OCI-LY7 (cell line): Measurements from ENCODE around the gene MRNIP. TPM values are rescaled to one million over a fixed set of nuclear protein-coding genes. Genes with fewer than 3 reads are reported as not detected.

Source experiments
- BruUV-seq: library from RNA; stranded (reverse); fragments of 400-500 nt; replicated peaks from 2 replicates; lab custom pipeline; 2021; lab: Mats Ljungman, UMichigan
- CTCF ChIA-PET: fragments of 300-600 bp; sonication (Branson Sonifier 250); formaldehyde crosslinking; loops from one replicate; lab custom pipeline; 2022; ENCODE audit warnings: antibody characterized with exemption; ENCODE audit not compliant: unreplicated experiment; lab: Charles Lee
- POLR2A ChIA-PET: fragments of 300-600 bp; sonication (Branson Sonifier 250); formaldehyde crosslinking; loops from one replicate; lab custom pipeline; 2022; ENCODE audit warnings: antibody characterized with exemption; lab: Charles Lee
- DNase-seq: peaks from one replicate; pipeline ENCODE4 v3.0.0-alpha.2; 2015; ENCODE audit warnings: low spot score
- H2AFZ ChIP-seq: fragments of 200-600 bp; sonication (generic), shearing (Covaris generic); 2 replicates; pipeline ENCODE4 v1.6.1; 2014; ENCODE audit warnings: mild to moderate bottlenecking, antibody characterized with exemption, low read length, moderate library complexity
- H3K27ac ChIP-seq: fragments of 200-600 bp; sonication (generic); 2 replicates; pipeline ENCODE4 v1.5.1; 2014; ENCODE audit warnings: mixed run types, low read depth, mild to moderate bottlenecking, moderate library complexity, low read length, inconsistent platforms; ENCODE audit not compliant: poor library complexity, severe bottlenecking
- H3K36me3 ChIP-seq: fragments of 200-600 bp; sonication (generic); 2 replicates; pipeline ENCODE4 v1.6.1; 2014; ENCODE audit warnings: mild to moderate bottlenecking, antibody characterized with exemption, low read length, moderate library complexity, mixed read lengths; ENCODE audit not compliant: insufficient read depth
- H3K4me1 ChIP-seq: fragments of 200-600 bp; sonication (generic); 2 replicates; pipeline ENCODE4 v1.5.1; 2014; ENCODE audit warnings: mild to moderate bottlenecking, low read length; ENCODE audit not compliant: insufficient read depth, poor library complexity, severe bottlenecking
- H3K4me2 ChIP-seq: fragments of 200-600 bp; sonication (generic); 2 replicates; pipeline ENCODE4 v1.6.1; 2014; ENCODE audit warnings: mild to moderate bottlenecking, low read length
- H3K4me3 ChIP-seq: fragments of 200-600 bp; sonication (generic); 2 replicates; pipeline ENCODE4 v1.5.1; 2014; ENCODE audit warnings: mild to moderate bottlenecking, low read depth, low read length; ENCODE audit not compliant: poor library complexity, severe bottlenecking
- H3K79me2 ChIP-seq: fragments of 200-600 bp; sonication (generic); 2 replicates; pipeline ENCODE4 v1.6.1; 2016; ENCODE audit warnings: low read depth, mild to moderate bottlenecking, low read length, moderate library complexity, mixed read lengths; ENCODE audit not compliant: insufficient read depth
- H3K9me2 ChIP-seq: fragments of 200-600 bp; sonication (generic); 2 replicates; pipeline ENCODE4 v1.6.1; 2016; ENCODE audit warnings: mild to moderate bottlenecking, low read length, mixed read lengths; ENCODE audit not compliant: insufficient read depth
- H3K9me3 ChIP-seq: fragments of 200-600 bp; sonication (generic); 2 replicates; pipeline ENCODE4 v1.6.1; 2014; ENCODE audit warnings: mild to moderate bottlenecking, mixed run types, low read length, mixed read lengths
- H4K20me1 ChIP-seq: fragments of 200-600 bp; sonication (generic); 2 replicates; pipeline ENCODE4 v1.6.1; 2014; ENCODE audit warnings: mild to moderate bottlenecking, antibody characterized with exemption, low read length, moderate library complexity, mixed read lengths; ENCODE audit not compliant: insufficient read depth
- EZH2phosphoT487 ChIP-seq: fragments of 200-600 bp; sonication (generic); IDR thresholded peaks from 2 replicates; pipeline ENCODE4 v1.6.1; 2018; ENCODE audit warnings: low read depth, borderline replicate concordance, mild to moderate bottlenecking, mixed run types, antibody characterized with exemption, low read length, moderate library complexity, mixed read lengths
- intact Hi-C: fragments of 100-400 bp; cut with micrococcal nuclease; formaldehyde crosslinking; loops from one replicate; pipeline ENCODE4 v1.10.0; 2022; ENCODE audit not compliant: unreplicated experiment
- total RNA-seq, 2 experiments: library from RNA; depleted of rRNA in 1 of 2; stranded (reverse); fragments of >200 nt in 1 of 2; shearing (Covaris generic) in 1 of 2; gene quantifications; 2 replicates each; pipeline ENCODE4 v1.2.3, GENCODE V29; 2014 to 2022
- TF ChIP-seq, protein P1 (sequence below): fragments of 200-600 bp; sonication (generic); conservative IDR thresholded peaks from 2 replicates; pipeline ENCODE4 v1.5.1; 2014; ENCODE audit warnings: mild to moderate bottlenecking, antibody characterized with exemption, low read length, moderate library complexity, mixed read lengths

MRNIP gene
- total RNA-seq, 2 experiments from 2014 or later = 70.5 to 78.7 TPM

DNA sequence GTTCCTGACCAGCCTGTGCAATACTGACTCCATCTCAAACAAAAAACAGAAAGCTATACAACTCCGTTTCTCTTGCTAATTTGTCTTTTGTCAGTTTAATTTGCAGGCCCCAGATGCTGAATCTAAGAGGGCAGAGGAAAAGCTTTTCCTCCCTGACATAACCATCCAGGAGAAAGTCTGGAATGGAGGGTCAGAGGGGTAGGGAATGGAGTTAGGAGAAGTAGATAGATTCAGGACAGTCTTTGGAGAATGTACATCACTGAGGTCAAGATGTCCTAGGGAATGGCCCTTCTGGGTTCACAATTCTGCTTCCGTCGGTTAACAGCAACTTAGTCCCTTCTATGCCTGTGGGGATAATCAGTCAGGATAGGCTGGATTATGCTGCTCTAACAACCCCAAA is 44.5 kb downstream of the MRNIP start:
- intact Hi-C loops = no loop called here
- no peaks in the 10 kb centered on the region for H3K36me3 ChIP-seq
- H3K4me1 ChIP-seq = peaks cover 9% of the 10 kb centered on the region
- no peak overlapping the region for H3K4me2 ChIP-seq
- H3K79me2 ChIP-seq = no peaks in the 10 kb centered on the region
- no peaks in the 10 kb centered on the region for H3K9me3 ChIP-seq
- H3K4me3 ChIP-seq = no peak overlapping the region
- TSS peak; percentile 43 for BruUV-seq
- no peaks in the 10 kb centered on the region for H3K9me2 ChIP-seq
- no peak overlapping the region for H2AFZ ChIP-seq
- DNase-seq = no peak
- H3K27ac ChIP-seq = no peak overlapping the region
- TF ChIP-seq, protein P1, sequence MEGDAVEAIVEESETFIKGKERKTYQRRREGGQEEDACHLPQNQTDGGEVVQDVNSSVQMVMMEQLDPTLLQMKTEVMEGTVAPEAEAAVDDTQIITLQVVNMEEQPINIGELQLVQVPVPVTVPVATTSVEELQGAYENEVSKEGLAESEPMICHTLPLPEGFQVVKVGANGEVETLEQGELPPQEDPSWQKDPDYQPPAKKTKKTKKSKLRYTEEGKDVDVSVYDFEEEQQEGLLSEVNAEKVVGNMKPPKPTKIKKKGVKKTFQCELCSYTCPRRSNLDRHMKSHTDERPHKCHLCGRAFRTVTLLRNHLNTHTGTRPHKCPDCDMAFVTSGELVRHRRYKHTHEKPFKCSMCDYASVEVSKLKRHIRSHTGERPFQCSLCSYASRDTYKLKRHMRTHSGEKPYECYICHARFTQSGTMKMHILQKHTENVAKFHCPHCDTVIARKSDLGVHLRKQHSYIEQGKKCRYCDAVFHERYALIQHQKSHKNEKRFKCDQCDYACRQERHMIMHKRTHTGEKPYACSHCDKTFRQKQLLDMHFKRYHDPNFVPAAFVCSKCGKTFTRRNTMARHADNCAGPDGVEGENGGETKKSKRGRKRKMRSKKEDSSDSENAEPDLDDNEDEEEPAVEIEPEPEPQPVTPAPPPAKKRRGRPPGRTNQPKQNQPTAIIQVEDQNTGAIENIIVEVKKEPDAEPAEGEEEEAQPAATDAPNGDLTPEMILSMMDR = no peak
- no peak for TF ChIP-seq EZH2phosphoT487
- H4K20me1 ChIP-seq = no peaks in the 10 kb centered on the region
- ChIA-PET POLR2A (interaction anchor here (1.1 kb wide), 1 partner anchor 84 kb away, joined by 3 read pairs; no protein-coding TSS in a partner anchor), CTCF (interaction anchor here (0.6 kb wide), 1 partner anchor 211 kb away, joined by 3 read pairs; no protein-coding TSS in a partner anchor)

DNA sequence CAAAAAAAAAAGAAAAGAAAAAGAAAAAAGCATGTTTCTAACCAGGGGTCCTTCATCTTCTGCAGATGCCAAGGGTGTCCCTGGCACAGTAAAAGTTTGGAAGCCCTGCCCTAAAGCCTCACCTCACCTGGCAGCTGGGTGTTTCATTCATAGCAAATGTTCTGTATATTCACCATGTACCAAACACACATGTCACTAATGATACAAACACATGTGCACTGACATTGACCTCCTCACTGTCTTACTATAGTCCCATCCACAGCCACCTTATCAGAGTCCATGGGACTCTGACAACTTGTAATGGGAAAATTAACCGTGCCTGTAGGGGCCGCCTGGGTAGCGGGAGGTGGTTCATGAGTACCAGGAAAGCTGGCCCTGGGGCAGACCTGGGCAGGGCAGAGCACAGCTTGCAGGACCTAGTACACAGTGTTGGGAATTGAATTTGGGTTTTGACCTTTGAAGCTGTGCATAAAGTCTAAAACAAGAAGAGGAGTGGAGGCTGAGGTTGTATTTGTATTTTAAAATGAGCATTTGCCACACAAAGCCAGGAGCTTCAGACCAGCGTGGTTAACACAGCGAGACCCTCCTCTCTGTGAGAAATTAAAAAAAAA is 45.5 kb downstream of the MRNIP start:
- H3K4me2 ChIP-seq = no peak overlapping the region
- BruUV-seq = no TSS peak
- peaks cover 1% of the 10 kb centered on the region for H3K4me1 ChIP-seq
- ChIA-PET POLR2A (interaction anchor here (0.6 to 0.7 kb wide), 2 partner anchors 40 to 43 kb away, joined by 3 to 4 read pairs; no protein-coding TSS in a partner anchor), CTCF (no interaction called here)
- H3K9me3 ChIP-seq = no peaks in the 10 kb centered on the region
- TF ChIP-seq, protein P1 = no peak
- TF ChIP-seq EZH2phosphoT487 = no peak
- DNase-seq = no peak
- H3K27ac ChIP-seq = no peak overlapping the region
- H3K9me2 ChIP-seq = no peaks in the 10 kb centered on the region
- no peaks in the 10 kb centered on the region for H3K79me2 ChIP-seq
- intact Hi-C loops = no loop called here
- no peaks in the 10 kb centered on the region for H3K36me3 ChIP-seq
- H2AFZ ChIP-seq = no peak overlapping the region
- no peak overlapping the region for H3K4me3 ChIP-seq
- H4K20me1 ChIP-seq = no peaks in the 10 kb centered on the region
